IPS DF 6.9 (cell line): ENCODE data around the gene ZNF221.
"Not testable (repeated sequence)": the region's sequence is repeated elsewhere in the genome, so short reads cannot be mapped to it uniquely, and the experiment has no call there.

Experiments used
- DNase-seq: peaks from one replicate; pipeline ENCODE4 v3.0.0-alpha.2; 2013; ENCODE audit warnings: low read depth, low spot score
- H3K27ac ChIP-seq: one replicate; pipeline ENCODE4 v1.5.1; 2013; ENCODE audit warnings: low read length, control low read depth
- H3K27me3 ChIP-seq: 2 replicates; pipeline ENCODE4 v1.6.1; 2013; ENCODE audit warnings: mild to moderate bottlenecking, low read length; ENCODE audit not compliant: control insufficient read depth, insufficient read depth
- H3K36me3 ChIP-seq: 2 replicates; pipeline ENCODE4 v1.6.1; 2013; ENCODE audit warnings: low read length; ENCODE audit not compliant: control insufficient read depth, insufficient read depth
- H3K4me1 ChIP-seq: 2 replicates; pipeline ENCODE4 v1.6.1; 2013; ENCODE audit warnings: low read length; ENCODE audit not compliant: control insufficient read depth, insufficient read depth
- H3K4me3 ChIP-seq: 2 replicates; pipeline ENCODE4 v1.5.1; 2013; ENCODE audit warnings: mild to moderate bottlenecking, low read length
- H3K9me3 ChIP-seq: 2 replicates; pipeline ENCODE4 v1.6.1; 2013; ENCODE audit warnings: low read length, inconsistent platforms; ENCODE audit not compliant: control insufficient read depth, insufficient read depth
- WGBS: extraction: QIAGEN DNeasy Blood & Tissue Kit; methylation state at CpG from one replicate; pipeline ENCODE4 v1.1.7; 2013; ENCODE audit warnings: mixed read lengths, missing lambda C conversion rate; ENCODE audit not compliant: insufficient read length, insufficient coverage; 5-methylcytosine and 5-hydroxymethylcytosine counted together

The ZNF221 gene

DNA sequence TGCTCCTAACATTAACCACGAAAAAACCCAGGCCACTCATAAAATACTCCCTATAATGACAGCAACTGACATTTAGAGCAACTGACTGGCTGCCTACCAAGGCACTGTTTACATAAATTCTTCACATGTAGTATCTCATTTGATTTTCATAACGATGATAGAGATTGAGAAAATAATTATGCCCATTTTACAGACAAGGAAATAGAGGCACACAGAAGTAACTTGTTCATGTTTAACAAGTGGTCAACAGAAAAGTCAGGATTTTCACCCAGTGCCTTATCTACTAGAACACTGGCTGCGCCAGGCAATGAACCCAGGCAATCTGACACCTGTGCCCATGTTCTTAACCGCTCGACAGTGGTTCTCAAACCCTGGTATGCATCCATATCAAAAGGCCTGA, 22.2 kb upstream of the ZNF221 start:
- Histone ChIP-seq H3K4me3 (no peak overlapping the region), H3K9me3 (no peaks in the 10 kb centered on the region), H3K27me3 (no peaks in the 10 kb centered on the region), H3K4me1 (no peaks in the 10 kb centered on the region), H3K36me3 (peaks cover 5% of the 10 kb centered on the region; the same call in 1 of the 2 replicates), H3K27ac (no peak overlapping the region)
- no peak for DNase-seq
- WGBS, result no CpG with 5 or more reads among the region's 5 CpGs

- H3K4me3 ChIP-seq, result peak overlapping the region; percentile 88
- WGBS, result no CpG with 5 or more reads among the region's 15 CpGs
- no peaks in the 10 kb centered on the region for H3K4me1 ChIP-seq
- no peaks in the 10 kb centered on the region; the same call in 1 of the 2 replicates for H3K36me3 ChIP-seq
- H3K9me3 ChIP-seq, result no peaks in the 10 kb centered on the region
- no peaks in the 10 kb centered on the region for H3K27me3 ChIP-seq
- no peak overlapping the region for H3K27ac ChIP-seq
- no peak for DNase-seq
These were observed 16.7 kb upstream of the ZNF221 start for GRCh38 chr19:43934055-43934984.

DNA sequence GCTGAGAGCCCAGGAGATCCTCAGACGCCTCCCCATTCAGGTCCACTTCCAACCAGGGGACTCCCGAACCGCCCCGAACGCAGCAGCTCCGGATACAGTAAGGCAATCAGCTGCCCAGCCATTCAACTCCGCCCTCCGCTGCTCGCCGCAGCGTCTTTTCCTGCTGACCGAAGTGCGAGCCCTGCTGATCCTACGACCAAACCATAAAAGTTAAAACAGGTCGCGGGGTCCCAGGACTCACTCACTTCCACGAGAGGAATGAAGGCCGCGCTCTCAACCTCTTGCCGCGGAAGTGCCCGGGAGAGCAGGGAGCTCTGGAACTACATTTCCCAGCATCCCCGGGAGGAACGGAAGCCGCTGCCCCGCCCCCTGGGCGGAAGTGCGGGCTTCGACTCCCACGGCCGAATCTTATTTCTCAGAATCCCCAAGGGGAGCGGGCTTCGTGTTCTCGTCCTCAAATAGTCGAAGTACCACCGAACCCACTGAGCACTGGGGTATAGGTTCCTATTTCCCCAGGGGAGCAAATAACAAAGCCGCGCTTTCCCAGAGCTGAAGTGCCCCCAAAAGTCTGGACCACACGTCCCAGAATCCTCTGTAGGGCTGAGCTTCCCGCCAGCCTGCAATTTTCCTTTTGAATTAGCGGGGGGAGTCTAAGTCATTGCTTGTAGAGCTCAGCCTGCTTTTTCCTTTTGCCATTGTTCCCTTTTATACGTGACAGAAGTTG, 15.9 kb upstream of the ZNF221 start, which contains the start of gene ZNF45:
ZNF45 (minus strand) TSS at position 298 of the 724 bp plus-strand sequence. CDS start 13,097 bp downstream, outside the sequence.
- no peaks in the 10 kb centered on the region for H3K9me3 ChIP-seq
- WGBS, result no CpG with 5 or more reads among the region's 42 CpGs
- peak; percentile 33 for DNase-seq
- peak within 1 kb of the TSS; percentile 88 for H3K4me3 ChIP-seq
- no peaks in the 10 kb centered on the region for H3K4me1 ChIP-seq
- no peaks in the 10 kb centered on the region for H3K27me3 ChIP-seq
- H3K27ac ChIP-seq, result no peak within 1 kb of the TSS
- no peaks in the 10 kb centered on the region for H3K36me3 ChIP-seq

DNA sequence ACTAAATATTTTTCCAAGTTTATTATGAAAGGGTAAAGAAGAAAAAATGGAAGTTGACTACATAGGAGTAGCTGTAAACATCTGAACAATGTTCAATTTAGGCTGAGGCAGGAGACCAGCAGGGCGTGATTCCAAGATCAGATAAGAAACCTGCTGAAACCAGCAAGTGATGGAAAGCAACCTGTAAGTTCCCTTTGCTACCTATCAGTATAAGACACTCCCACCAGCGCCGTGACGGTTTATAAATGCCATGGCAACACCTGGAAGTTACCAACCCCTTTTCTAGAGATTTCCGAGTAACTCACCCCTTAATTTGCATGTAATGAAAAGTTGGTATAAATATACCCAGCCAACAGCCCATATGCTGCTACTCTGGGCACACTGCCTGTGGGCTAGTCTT, 14.8 kb upstream of the ZNF221 start:
- no peaks in the 10 kb centered on the region for H3K27me3 ChIP-seq
- DNase-seq, result no peak
- no peaks in the 10 kb centered on the region for H3K36me3 ChIP-seq
- no peaks in the 10 kb centered on the region for H3K9me3 ChIP-seq
- no peak overlapping the region for H3K27ac ChIP-seq
- no peaks in the 10 kb centered on the region for H3K4me1 ChIP-seq
- no peak overlapping the region for H3K4me3 ChIP-seq
- WGBS, result no CpG with 5 or more reads among the region's 5 CpGs

DNA sequence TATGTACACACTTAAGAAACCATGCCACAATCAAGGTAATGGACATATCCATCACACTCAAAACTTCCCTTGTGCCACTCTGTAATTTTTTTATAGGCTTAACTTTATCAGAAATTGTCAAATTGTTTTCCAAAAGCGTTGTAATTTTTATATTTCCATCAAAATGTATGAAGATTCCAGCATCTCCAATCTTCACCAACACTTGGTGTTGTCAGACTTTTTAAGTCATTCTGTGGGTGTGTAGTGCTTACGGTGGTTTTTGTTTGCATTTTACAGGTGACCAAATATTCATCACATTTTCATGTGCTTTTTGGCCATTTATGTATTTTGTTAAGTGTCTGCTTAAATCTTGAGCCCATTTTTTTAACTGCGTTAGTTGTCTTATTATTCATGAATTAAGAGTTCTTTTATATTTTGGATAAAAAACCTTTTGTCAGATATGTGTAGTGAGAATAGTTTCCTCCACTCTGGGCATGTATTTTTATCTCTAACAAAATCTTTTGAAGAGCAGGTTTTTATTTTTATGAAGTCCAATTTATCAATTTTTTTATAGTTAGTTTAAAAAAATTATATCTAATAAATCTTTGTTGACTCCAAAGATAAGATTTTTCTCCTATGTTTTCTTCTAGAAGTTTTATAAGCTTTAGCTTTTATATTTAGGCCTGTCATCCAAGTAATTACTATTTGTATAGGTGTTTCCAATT, 11.3 kb upstream of the ZNF221 start:
- no peaks in the 10 kb centered on the region for H3K4me1 ChIP-seq
- no peak for DNase-seq
- WGBS, result no CpG with 5 or more reads among the region's 3 CpGs
- no peaks in the 10 kb centered on the region for H3K9me3 ChIP-seq
- H3K36me3 ChIP-seq, result no peaks in the 10 kb centered on the region
- H3K4me3 ChIP-seq, result no peak overlapping the region
- H3K27ac ChIP-seq, result no peak overlapping the region
- H3K27me3 ChIP-seq, result no peaks in the 10 kb centered on the region

DNA sequence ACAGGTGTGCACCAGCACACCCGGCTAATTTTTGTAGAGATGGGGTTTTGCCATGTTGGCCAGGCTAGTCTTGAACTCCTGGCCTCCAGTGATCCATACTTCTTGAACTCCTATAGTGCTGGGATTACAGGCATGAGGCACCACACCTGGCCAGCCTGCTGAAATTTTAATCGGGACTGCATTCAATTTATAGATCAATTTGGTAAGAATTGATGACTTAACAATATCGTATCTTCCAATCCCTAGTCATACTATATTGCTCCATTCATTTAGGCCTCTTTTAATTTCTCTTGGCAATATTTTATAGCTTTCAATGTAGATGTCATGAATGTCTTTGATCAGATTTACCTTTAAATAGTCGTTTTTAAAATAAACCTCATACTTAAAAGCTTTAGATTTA, 10.3 kb upstream of the ZNF221 start:
- H3K27ac ChIP-seq, result no peak overlapping the region
- no peak overlapping the region for H3K4me3 ChIP-seq
- no peak for DNase-seq
- no peaks in the 10 kb centered on the region for H3K36me3 ChIP-seq
- no peaks in the 10 kb centered on the region for H3K4me1 ChIP-seq
- WGBS, result no CpG with 5 or more reads among the region's 4 CpGs
- H3K9me3 ChIP-seq, result no peaks in the 10 kb centered on the region
- no peaks in the 10 kb centered on the region for H3K27me3 ChIP-seq

GRCh38 chr19:43941209-43941608, 9.8 kb upstream of the ZNF221 start:
- Histone ChIP-seq H3K4me1 (no peaks in the 10 kb centered on the region), H3K27ac (no peak overlapping the region), H3K36me3 (no peaks in the 10 kb centered on the region), H3K27me3 (no peaks in the 10 kb centered on the region), H3K9me3 (no peaks in the 10 kb centered on the region), H3K4me3 (no peak overlapping the region)
- WGBS, result no CpG with 5 or more reads among the region's 5 CpGs
- no peak for DNase-seq

DNA sequence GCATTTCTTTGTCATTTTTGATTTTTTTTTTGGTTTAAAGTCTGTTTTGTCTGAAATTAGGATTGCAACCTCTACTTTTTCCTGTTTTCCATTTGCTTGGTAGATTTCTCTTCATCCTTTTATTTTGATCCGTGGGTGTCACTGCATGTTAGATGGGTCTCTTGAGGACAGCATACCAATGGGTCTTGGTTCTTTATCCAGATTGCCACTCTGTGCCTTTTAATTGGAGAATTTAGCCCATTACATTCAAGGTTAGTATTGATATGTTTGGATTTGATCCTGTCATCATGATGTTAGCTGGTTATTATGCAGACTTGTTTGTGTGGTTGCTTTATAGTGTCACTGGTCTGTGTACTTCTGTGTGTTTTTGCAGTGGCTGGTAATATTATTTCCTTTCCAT, 3.6 kb upstream of the ZNF221 start:
- DNase-seq, H3K4me1 ChIP-seq, H3K9me3 ChIP-seq, H3K27me3 ChIP-seq, H3K27ac ChIP-seq, H3K4me3 ChIP-seq, H3K36me3 ChIP-seq: not testable (repeated sequence)
- no CpG with 5 or more reads among the region's 1 CpG for WGBS

DNA sequence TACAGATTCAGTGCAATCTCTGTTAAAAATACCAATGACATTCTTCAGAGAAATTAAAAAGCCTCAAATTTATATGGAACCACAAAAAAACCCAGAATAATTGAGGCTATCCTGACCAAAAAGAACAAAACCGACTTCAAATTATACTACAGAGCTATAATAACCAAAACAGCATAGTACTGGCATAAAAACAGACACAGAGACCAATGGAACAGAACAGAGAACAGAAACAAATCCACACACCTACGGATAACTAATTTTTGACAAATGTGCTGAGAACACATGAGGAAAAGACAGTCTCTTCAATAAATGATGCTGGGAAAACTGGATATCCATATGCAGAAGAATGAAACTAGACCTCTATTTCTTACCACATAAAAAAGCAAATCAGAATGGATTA, 1.2 kb upstream of the ZNF221 start:
- WGBS, result no CpG with 5 or more reads among the region's 2 CpGs

GRCh38 chr19:43956827-43957226, 5.8 kb downstream of the ZNF221 start:
- no peak for DNase-seq

More for the DNA sequence above, 1.2 kb upstream of the ZNF221 start:
- H3K36me3 ChIP-seq, H3K4me1 ChIP-seq, H3K9me3 ChIP-seq, H3K4me3 ChIP-seq, H3K27ac ChIP-seq, DNase-seq, H3K27me3 ChIP-seq: not testable (repeated sequence)

More at GRCh38 chr19:43956827-43957226, 5.8 kb downstream of the ZNF221 start:
- Histone ChIP-seq H3K27ac (no peak overlapping the region), H3K9me3 (peaks cover 4% of the 10 kb centered on the region), H3K27me3 (no peaks in the 10 kb centered on the region), H3K4me1 (no peaks in the 10 kb centered on the region), H3K4me3 (no peak overlapping the region), H3K36me3 (no peaks in the 10 kb centered on the region)
- whole genome bisulfite sequencing, result no CpG with 5 or more reads among the region's 3 CpGs
